H1 (cell line): ENCODE data around the gene WWC2. TPM values are rescaled to one million over a fixed set of nuclear protein-coding genes. Genes with fewer than 3 reads are reported as not detected.

Source experiments
- CTCF ChIA-PET: fragments of 300-600 bp; sonication (Branson Sonifier 250); formaldehyde crosslinking; loops from one replicate; lab custom pipeline; 2021; ENCODE audit not compliant: partially characterized antibody; lab: Charles Lee
- POLR2A ChIA-PET: fragments of 300-600 bp; sonication (Branson Sonifier 250); formaldehyde crosslinking; loops from one replicate; lab custom pipeline; 2021; ENCODE audit warnings: inconsistent platforms; ENCODE audit not compliant: partially characterized antibody; lab: Charles Lee
- DNase-seq, 2 experiments: peaks; one replicate each; pipeline versions ENCODE4 v3.0.0 to v3.0.0-alpha.2; 2010 to 2022; ENCODE audit warnings: low spot score in 2 of 2, low read depth in 1 of 2, mixed read lengths in 1 of 2
- FAIRE-seq: peaks from 2 replicates; lab custom pipeline; 2011; peaks lifted over from hg19 to GRCh38; lab: Jason Lieb, UNC
- H2AFZ ChIP-seq: 2 replicates; pipeline ENCODE4 v1.8.1; 2012; ENCODE audit warnings: low read length, inconsistent platforms
- H2AK5ac ChIP-seq: 2 replicates; pipeline ENCODE4 v1.6.1; 2013; ENCODE audit warnings: low read depth, low read length
- H2BK120ac ChIP-seq: replicated peaks from 2 replicates; pipeline ENCODE3; 2013; ENCODE audit warnings: low read depth, low read length, inconsistent platforms
- H2BK12ac ChIP-seq: 2 replicates; pipeline ENCODE4 v1.6.1; 2013; ENCODE audit warnings: low read depth, low read length
- H2BK15ac ChIP-seq: 2 replicates; pipeline ENCODE4 v1.6.1; 2013; ENCODE audit warnings: low read length
- H2BK20ac ChIP-seq: 2 replicates; pipeline ENCODE4 v1.6.1; 2013; ENCODE audit warnings: low read length
- H2BK5ac ChIP-seq: 2 replicates; pipeline ENCODE4 v1.6.1; 2013; ENCODE audit warnings: low read depth, low read length
- H3K14ac ChIP-seq: 2 replicates; pipeline ENCODE4 v1.6.1; 2013; ENCODE audit warnings: inconsistent platforms; ENCODE audit not compliant: insufficient read length
- H3K18ac ChIP-seq: 2 replicates; pipeline ENCODE4 v1.6.1; 2013; ENCODE audit warnings: low read length; ENCODE audit errors: extremely low read depth
- H3K23ac ChIP-seq: 2 replicates; pipeline ENCODE4 v1.6.1; 2013; ENCODE audit warnings: inconsistent platforms; ENCODE audit not compliant: insufficient read length
- H3K23me2 ChIP-seq: 2 replicates; pipeline ENCODE4 v1.6.1; 2013; ENCODE audit warnings: low read depth, low read length
- H3K27ac ChIP-seq: 2 replicates; pipeline ENCODE4 v1.6.1; 2011; ENCODE audit warnings: low read depth, low read length, inconsistent platforms
- H3K27me3 ChIP-seq, 4 experiments: replicated peaks in 1 of 4; 1 replicate in 1 of 4; 2 replicates in 3 of 4; pipeline versions ENCODE4 v1.6.1 to v1.8.1; 2011 to 2013; ENCODE audit warnings: low read length in 3 of 4, mild to moderate bottlenecking in 3 of 4, inconsistent platforms in 2 of 4, mixed read lengths in 2 of 4, moderate library complexity in 1 of 4; ENCODE audit not compliant: control insufficient read depth in 3 of 4, insufficient read depth in 3 of 4; ENCODE audit errors: extremely low read depth in 1 of 4
- H3K36me3 ChIP-seq, 4 experiments: 2 replicates each; pipeline versions ENCODE4 v1.6.1 to v1.8.1; 2011 to 2013; ENCODE audit warnings: mild to moderate bottlenecking in 4 of 4, low read length in 3 of 4, moderate library complexity in 2 of 4, control low read depth in 1 of 4, inconsistent platforms in 1 of 4; ENCODE audit not compliant: insufficient read depth in 4 of 4, control insufficient read depth in 2 of 4
- H3K4ac ChIP-seq: replicated peaks from 2 replicates; pipeline ENCODE3; 2013; ENCODE audit warnings: low read length, low read depth, mixed read lengths, inconsistent platforms; ENCODE audit not compliant: insufficient read length
- H3K4me1 ChIP-seq, 4 experiments: replicated peaks in 1 of 4; 1 replicate in 1 of 4; 2 replicates in 3 of 4; pipeline versions ENCODE4 v1.6.1 to v1.8.1; 2011 to 2013; ENCODE audit warnings: low read length in 3 of 4, inconsistent platforms in 2 of 4, mixed read lengths in 1 of 4; ENCODE audit not compliant: insufficient read depth in 4 of 4, control insufficient read depth in 3 of 4
- H3K4me2 ChIP-seq, 2 experiments: 2 replicates each; pipeline versions ENCODE4 v1.6.1 to v1.8.1; 2011 to 2013; ENCODE audit warnings: low read depth in 2 of 2, low read length in 2 of 2, control low read depth in 1 of 2, inconsistent platforms in 1 of 2, mild to moderate bottlenecking in 1 of 2; ENCODE audit not compliant: insufficient read depth in 1 of 2
- H3K4me3 ChIP-seq, 4 experiments: fragments of 200-600, 300-600 bp in 1 of 4; sonication (generic), shearing (Covaris generic), sonication (Bioruptor Twin) in 1 of 4; 2 replicates each; pipeline versions ENCODE4 v1.5.1 to v1.8.1; 2011 to 2016; ENCODE audit warnings: low read length in 4 of 4, low read depth in 3 of 4, control low read depth in 2 of 4, inconsistent platforms in 2 of 4, mild to moderate bottlenecking in 2 of 4, mixed read lengths in 1 of 4, moderate library complexity in 1 of 4; ENCODE audit not compliant: insufficient read depth in 2 of 4; ENCODE audit errors: extremely low read depth in 1 of 4
- H3K56ac ChIP-seq: replicated peaks from 2 replicates; pipeline ENCODE3; 2013; ENCODE audit warnings: low read depth, mild to moderate bottlenecking, mixed read lengths, low read length, inconsistent platforms; ENCODE audit not compliant: insufficient read length
- H3K79me1 ChIP-seq: 2 replicates; pipeline ENCODE4 v1.6.1; 2013; ENCODE audit warnings: low read depth, low read length, control low read depth
- H3K79me2 ChIP-seq, 2 experiments: 2 replicates each; pipeline versions ENCODE4 v1.6.1 to v1.8.1; 2012 to 2013; ENCODE audit warnings: low read length in 2 of 2, mild to moderate bottlenecking in 2 of 2, inconsistent platforms in 1 of 2; ENCODE audit not compliant: insufficient read depth in 2 of 2, control insufficient read depth in 1 of 2
- H3K9ac ChIP-seq, 4 experiments: replicated peaks in 1 of 4; 1 replicate in 1 of 4; 2 replicates in 3 of 4; pipeline versions ENCODE4 v1.6.1 to v1.8.1; 2011 to 2013; ENCODE audit warnings: low read depth in 3 of 4, low read length in 3 of 4, control low read depth in 2 of 4, mild to moderate bottlenecking in 2 of 4, moderate library complexity in 2 of 4, inconsistent platforms in 1 of 4; ENCODE audit errors: extremely low read depth in 1 of 4
- H3K9me3 ChIP-seq, 2 experiments: 2 replicates each; pipeline versions ENCODE4 v1.6.1 to v1.8.1; 2012 to 2013; ENCODE audit warnings: mild to moderate bottlenecking in 2 of 2, moderate library complexity in 2 of 2, control low read depth in 1 of 2, inconsistent platforms in 1 of 2, low read depth in 1 of 2, low read length in 1 of 2, mixed read lengths in 1 of 2; ENCODE audit not compliant: insufficient read depth in 2 of 2
- H4K20me1 ChIP-seq, 2 experiments: replicated peaks in 1 of 2; 2 replicates each; pipeline versions ENCODE3 to v1.8.1; 2011 to 2013; ENCODE audit warnings: inconsistent platforms in 2 of 2, low read length in 2 of 2, mild to moderate bottlenecking in 1 of 2; ENCODE audit not compliant: insufficient read depth in 2 of 2, control insufficient read depth in 1 of 2
- H4K5ac ChIP-seq: 2 replicates; pipeline ENCODE4 v1.6.1; 2013; ENCODE audit warnings: low read length, low read depth, mixed read lengths, inconsistent platforms; ENCODE audit not compliant: insufficient read length
- H4K8ac ChIP-seq: 2 replicates; pipeline ENCODE4 v1.8.0; 2013; ENCODE audit warnings: mild to moderate bottlenecking, moderate library complexity, low read length, inconsistent platforms; ENCODE audit not compliant: insufficient read depth; ENCODE audit errors: extremely low read depth
- H4K91ac ChIP-seq: replicated peaks from 2 replicates; pipeline ENCODE3; 2013; ENCODE audit warnings: low read length, mixed read lengths, inconsistent platforms; ENCODE audit not compliant: insufficient read length
- CHD1 ChIP-seq: IDR thresholded peaks from 2 replicates; pipeline ENCODE4 v1.6.1; 2012; ENCODE audit warnings: low read depth, low read length, improper control_type of control experiment
- CREB1 ChIP-seq: IDR thresholded peaks from 2 replicates; pipeline ENCODE4 v1.6.1; 2012; ENCODE audit warnings: inconsistent platforms
- EP300 ChIP-seq, 2 experiments: IDR thresholded peaks; 1 replicate in 1 of 2; 2 replicates in 1 of 2; pipeline ENCODE4 v1.6.1; 2011 to 2012; ENCODE audit warnings: low read depth in 2 of 2, low read length in 2 of 2, mild to moderate bottlenecking in 2 of 2, borderline replicate concordance in 1 of 2, inconsistent platforms in 1 of 2, moderate library complexity in 1 of 2
- EZH2 ChIP-seq: fragments of 200-600 bp; sonication (generic); IDR thresholded peaks from 2 replicates; pipeline ENCODE4 v1.7.1; 2012; ENCODE audit warnings: low read depth, mild to moderate bottlenecking, moderate library complexity, low read length, inconsistent platforms; ENCODE audit not compliant: severe bottlenecking
- KDM4A ChIP-seq: IDR thresholded peaks from one replicate; pipeline ENCODE4 v1.7.1; 2012; ENCODE audit warnings: low read depth, mild to moderate bottlenecking, moderate library complexity, low read length, inconsistent platforms; ENCODE audit not compliant: severe bottlenecking
- KDM5A ChIP-seq: fragments of 200-600 bp; IDR thresholded peaks from 2 replicates; pipeline ENCODE4 v1.7.1; 2012; ENCODE audit warnings: mild to moderate bottlenecking, low read length, inconsistent platforms, mixed read lengths
- NRF1 ChIP-seq: IDR thresholded peaks from 2 replicates; pipeline ENCODE4 v1.6.1; 2011; ENCODE audit warnings: mild to moderate bottlenecking, low read depth, low read length, improper control_type of control experiment
- POLR2A ChIP-seq, 2 experiments: IDR thresholded peaks; 1 replicate in 1 of 2; 2 replicates in 1 of 2; pipeline ENCODE4 v1.6.1; 2011; ENCODE audit warnings: low read depth in 2 of 2, low read length in 2 of 2, mild to moderate bottlenecking in 2 of 2; ENCODE audit errors: control extremely low read depth in 1 of 2
- POLR2AphosphoS5 ChIP-seq: IDR thresholded peaks from 2 replicates; pipeline ENCODE4 v1.6.1; 2011; ENCODE audit warnings: low read depth, low read length
- SIX5 ChIP-seq: IDR thresholded peaks from 2 replicates; pipeline ENCODE4 v1.6.1; 2011; ENCODE audit warnings: mild to moderate bottlenecking, low read depth, low read length
- SP1 ChIP-seq: IDR thresholded peaks from 2 replicates; pipeline ENCODE4 v1.6.1; 2011; ENCODE audit warnings: low read depth, low read length
- SP4 ChIP-seq: IDR thresholded peaks from 2 replicates; pipeline ENCODE4 v1.6.1; 2012; ENCODE audit warnings: low read length, inconsistent platforms
- TAF1 ChIP-seq: IDR thresholded peaks from 2 replicates; pipeline ENCODE4 v1.6.1; 2011; ENCODE audit warnings: mild to moderate bottlenecking, low read depth, low read length
- YY1 ChIP-seq: IDR thresholded peaks from 2 replicates; pipeline ENCODE4 v1.6.1; 2011; ENCODE audit warnings: low read depth, mild to moderate bottlenecking, low read length
- WGBS, 2 experiments: shearing (Covaris generic) in 1 of 2; methylation state at CpG; one replicate each; pipeline versions ENCODE4 v1.1.6 to v1.1.7; 2013 to 2015; ENCODE audit warnings: low lambda C conversion rate in 2 of 2, mixed read lengths in 2 of 2, inconsistent platforms in 1 of 2, low coverage in 1 of 2, missing lambda C conversion rate in 1 of 2; ENCODE audit not compliant: insufficient replicate concordance in 2 of 2, insufficient coverage in 1 of 2, insufficient read length in 1 of 2; ENCODE audit errors: extremely low coverage in 1 of 2, missing lambda C conversion rate in 1 of 2; 5-methylcytosine and 5-hydroxymethylcytosine counted together
- polyA plus RNA-seq, 7 experiments: library from polyadenylated mRNA; depleted of rRNA in 3 of 7; stranded (reverse) in 5 of 7; unstranded in 2 of 7; fragments of >200 nt in 5 of 7; fragments of 200-250 nt in 2 of 7; gene quantifications; 1 replicate in 5 of 7; 2 replicates in 1 of 7; 4 replicates in 1 of 7; pipeline versions ENCODE4 v1.2.1 to v1.2.3, GENCODE V29; 2011 to 2013; ENCODE audit warnings: missing spikeins in 2 of 7, mixed read lengths in 2 of 7
- total RNA-seq: library from RNA; stranded (reverse); fragmentation: NEBNext Ultra II Directional; extraction: Animal tissue kit (Norgen Biotek cat#: 25700); gene quantifications from 2 replicates; pipeline ENCODE4 v1.2.1, GENCODE V29; 2021

The WWC2 gene
- total and polyA plus RNA-seq, 2 of the 8 experiments (the other 6 are each of a cell fraction or from before 2014, with no cell fraction given), result 17.6 to 135 TPM

DNA sequence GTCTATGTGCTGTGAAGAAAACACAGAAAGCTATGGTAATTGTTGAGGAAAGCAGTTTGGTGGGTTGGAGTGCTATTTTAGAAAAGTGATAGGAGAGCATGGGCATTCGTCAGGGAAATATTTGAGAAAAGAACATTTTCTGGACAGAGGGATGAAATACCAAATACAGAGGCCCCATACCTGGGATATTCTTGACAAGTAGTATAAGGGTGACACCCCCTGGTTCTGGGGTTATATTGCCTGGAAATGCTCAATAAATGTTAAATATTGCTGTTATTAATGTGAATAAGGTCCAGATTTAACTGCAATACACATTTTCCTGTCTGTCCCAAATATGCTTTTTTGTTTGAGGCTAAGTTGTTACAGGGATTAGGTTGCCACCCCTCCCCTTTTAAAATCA lies 42.9 kb downstream of the WWC2 start:
- H3K14ac ChIP-seq, result no peak overlapping the region
- H3K27ac ChIP-seq, result no peak overlapping the region

More for the DNA sequence above, 42.9 kb downstream of the WWC2 start:
- no peak for FAIRE-seq
- Histone ChIP-seq H3K4me1 (peaks cover 0 to 11% (median 3%) of the 10 kb centered on the region in 4 experiments; a peak in 5 of 7 replicates), H3K27me3 (no peaks in the 10 kb centered on the region), H2AFZ (no peak overlapping the region), H2AK5ac (no peak overlapping the region), H2BK120ac (no peak overlapping the region), H3K79me1 (peaks cover 4% of the 10 kb centered on the region; the same call in 1 of the 2 replicates), H4K20me1 (peaks cover 13 to 23% of the 10 kb centered on the region in 2 experiments), H3K23ac (no peak overlapping the region), H2BK5ac (no peak overlapping the region), H3K4ac (no peak overlapping the region), H3K9me3 (no peaks in the 10 kb centered on the region), H3K23me2 (no peaks in the 10 kb centered on the region), H4K8ac (no peak overlapping the region), H2BK12ac (no peak overlapping the region), H2BK20ac (no peak overlapping the region), H3K79me2 (peaks cover 27 to 100% of the 10 kb centered on the region in 2 experiments), H3K56ac (no peak overlapping the region), H3K36me3 (no peaks in the 10 kb centered on the region), H3K9ac (no peak overlapping the region), H3K4me2 (no peak overlapping the region), H3K18ac (no peak overlapping the region), H4K91ac (no peak overlapping the region), H3K4me3 (no peak overlapping the region), H2BK15ac (no peak overlapping the region), H4K5ac (no peak overlapping the region)
- no peak for TF ChIP-seq KDM5A
- no peak for TF ChIP-seq SIX5
- no peak for TF ChIP-seq EZH2
- no peak for TF ChIP-seq CHD1
- TF ChIP-seq TAF1, result no peak
- no peak for TF ChIP-seq CREB1
- TF ChIP-seq POLR2A (IDR thresholded peaks at IDR 0.05; ENCODE audit: control extremely low read depth in 1 of 2, low read depth in 2 of 2, low read length in 2 of 2), result no peak
- no peak for TF ChIP-seq SP1
- TF ChIP-seq YY1, result no peak
- no peak for TF ChIP-seq SP4
- no peak for TF ChIP-seq KDM4A
- TF ChIP-seq POLR2AphosphoS5, result no peak
- no peak for TF ChIP-seq NRF1
- TF ChIP-seq EP300 (IDR thresholded peaks at IDR 0.05; ENCODE audit: borderline replicate concordance in 1 of 2, low read depth in 2 of 2, low read length in 2 of 2), result no peak
- ChIA-PET POLR2A (interaction anchor here (0.8 to 3.0 kb wide), 3 partner anchors 23 to 44 kb away, joined by 3 to 11 read pairs (median 3); partner anchors contain the start of gene WWC2), CTCF (interaction anchor here (1.4 to 1.8 kb wide), 3 partner anchors 19 to 120 kb away, joined by 3 to 4 read pairs (median 4); no protein-coding TSS in a partner anchor)
- no peak for DNase-seq
- WGBS, 2 experiments, result 100% methylated on average over 1 of the region's 1 CpG; no CpG with 5 or more reads in 1 of the 2 experiments
